GM12873 (cell line): ENCODE results near the gene VAMP2.
A peak's percentile ranks its signal among the peaks of the same experiment; 100 is the strongest.

Experiments used
- CTCF ChIP-seq: IDR thresholded peaks from 2 replicates; pipeline ENCODE4 v1.5.1; 2012; ENCODE audit warnings: low read depth, mild to moderate bottlenecking, moderate library complexity, low read length, control low read depth; ENCODE audit not compliant: insufficient read depth; ENCODE audit errors: missing control alignments

The VAMP2 gene

GRCh38 chr17:8152112-8152775, 10.5 kb downstream of the VAMP2 start, which contains the start of gene PER1:
Gene PER1 (minus strand): TSS chr17:8152404. CDS start chr17:8150706, 1,698 bp downstream.
- no peak for TF ChIP-seq CTCF

GRCh38 chr17:8151641-8152111, 11.1 kb downstream of the VAMP2 start:
- TF ChIP-seq CTCF: no peak

GRCh38 chr17:8151120-8151640, 11.6 kb downstream of the VAMP2 start:
- TF ChIP-seq CTCF: peak; percentile 4

GRCh38 chr17:8150194-8151119, 12.3 kb downstream of the VAMP2 start:
- TF ChIP-seq CTCF: no peak

GRCh38 chr17:8149419-8150193, 13.1 kb downstream of the VAMP2 start:
- no peak for TF ChIP-seq CTCF

- TF ChIP-seq CTCF: no peak
Observed at GRCh38 chr17:8148560-8148959, 14.2 kb downstream of the VAMP2 start.
